ENCODE measurements around the gene MAPT. TPM values are rescaled to one million over a fixed set of nuclear protein-coding genes. Genes with fewer than 3 reads are reported as not detected.

MAPT gene
- total RNA-seq, 4 donors from 2014 or later = 0.44 to 12.2 (median 3.3) TPM

- H3K27ac ChIP-seq = no peak overlapping the region
- TF ChIP-seq POLR2A (IDR thresholded peaks at IDR 0.05) = no peak
- TF ChIP-seq CTCF (IDR thresholded peaks at IDR 0.05) = no peak
- H3K9me3 ChIP-seq = no peaks in the 10 kb centered on the region
- H3K36me3 ChIP-seq = no peaks in the 10 kb centered on the region
- no peak for DNase-seq
- H3K4me3 ChIP-seq = no peak overlapping the region
- no peaks in the 10 kb centered on the region for H3K4me1 ChIP-seq
- 41% methylated on average over 3 of the region's 3 CpGs for WGBS, 2 donors
- peaks cover 0 to 58% (median 0%) of the 10 kb centered on the region in 4 donors for H3K27me3 ChIP-seq
- intact Hi-C loops (cut with DNase I) = no loop called here
Observed at GRCh38 chr17:45874151-45874550, 20.2 kb upstream of the MAPT start.

- Histone ChIP-seq H3K36me3 (no peaks in the 10 kb centered on the region), H3K9me3 (no peaks in the 10 kb centered on the region), H3K4me1 (no peaks in the 10 kb centered on the region), H3K27ac (no peak overlapping the region), H3K4me3 (no peak overlapping the region), H3K27me3 (peaks cover 0 to 62% (median 0%) of the 10 kb centered on the region in 4 donors)
- DNase-seq = no peak
- intact Hi-C loops (cut with DNase I) = no loop called here
- TF ChIP-seq CTCF (IDR thresholded peaks at IDR 0.05) = no peak
- TF ChIP-seq POLR2A (IDR thresholded peaks at IDR 0.05) = no peak
- 59 to 76% methylated on average over 3 of the region's 3 CpGs for WGBS, 2 donors
Observed at GRCh38 chr17:45876539-45876938, 17.8 kb upstream of the MAPT start.

GRCh38 chr17:45877467-45877866, 16.9 kb upstream of the MAPT start:
- peaks cover 0 to 60% (median 0%) of the 10 kb centered on the region in 4 donors for H3K27me3 ChIP-seq
- 31 to 33% methylated on average over 1 of the region's 1 CpG for WGBS, 2 donors

GRCh38 chr17:45883063-45883462, 11.3 kb upstream of the MAPT start:
- Histone ChIP-seq H3K9me3 (no peaks in the 10 kb centered on the region), H3K4me3 (no peak overlapping the region), H3K36me3 (no peaks in the 10 kb centered on the region), H3K27ac (no peak overlapping the region), H3K4me1 (no peaks in the 10 kb centered on the region), H3K27me3 (peaks cover 0 to 17% (median 0%) of the 10 kb centered on the region in 4 donors)
- intact Hi-C loops (cut with DNase I) = loop anchor here (10.0 kb wide), 1 partner anchor 72 kb away; no protein-coding TSS in a partner anchor
- DNase-seq = no peak
- TF ChIP-seq CTCF (IDR thresholded peaks at IDR 0.05) = no peak
- TF ChIP-seq POLR2A (IDR thresholded peaks at IDR 0.05) = no peak
- 100% methylated on average over 1 of the region's 2 CpGs; no CpG with 5 or more reads in 1 of the 2 donors for WGBS, 2 donors

More at GRCh38 chr17:45877467-45877866, 16.9 kb upstream of the MAPT start:
- intact Hi-C loops (cut with DNase I) = no loop called here
- no peak overlapping the region for H3K27ac ChIP-seq
- no peak for DNase-seq
- no peaks in the 10 kb centered on the region for H3K4me1 ChIP-seq
- TF ChIP-seq CTCF (IDR thresholded peaks at IDR 0.05) = no peak
- no peak for TF ChIP-seq POLR2A (IDR thresholded peaks at IDR 0.05)
- no peak overlapping the region for H3K4me3 ChIP-seq
- H3K9me3 ChIP-seq = no peaks in the 10 kb centered on the region
- no peaks in the 10 kb centered on the region for H3K36me3 ChIP-seq

GRCh38 chr17:45886852-45887251, 7.5 kb upstream of the MAPT start:
- Histone ChIP-seq H3K27me3 (peaks cover 0 to 8% (median 0%) of the 10 kb centered on the region in 4 donors), H3K9me3 (no peaks in the 10 kb centered on the region), H3K27ac (no peak overlapping the region), H3K4me1 (no peaks in the 10 kb centered on the region), H3K36me3 (no peaks in the 10 kb centered on the region), H3K4me3 (no peak overlapping the region)
- DNase-seq = no peak
- TF ChIP-seq POLR2A (IDR thresholded peaks at IDR 0.05) = no peak
- no peak for TF ChIP-seq CTCF (IDR thresholded peaks at IDR 0.05)
- intact Hi-C loops (cut with DNase I) = loop anchor here (10.0 kb wide), 1 partner anchor 68 kb away; no protein-coding TSS in a partner anchor
- WGBS, 2 donors = 75 to 83% methylated on average over 2 of the region's 2 CpGs
